ENCODE measurements around the gene RLF.

GRCh38 chr1:40257688-40258444 is 96.7 kb downstream of the RLF start, which contains the start of gene ZMPSTE24:
- peak; percentile 40 to 52 for TF ChIP-seq POLR2A (IDR thresholded peaks at IDR 0.05)
- TF ChIP-seq, protein P1, sequence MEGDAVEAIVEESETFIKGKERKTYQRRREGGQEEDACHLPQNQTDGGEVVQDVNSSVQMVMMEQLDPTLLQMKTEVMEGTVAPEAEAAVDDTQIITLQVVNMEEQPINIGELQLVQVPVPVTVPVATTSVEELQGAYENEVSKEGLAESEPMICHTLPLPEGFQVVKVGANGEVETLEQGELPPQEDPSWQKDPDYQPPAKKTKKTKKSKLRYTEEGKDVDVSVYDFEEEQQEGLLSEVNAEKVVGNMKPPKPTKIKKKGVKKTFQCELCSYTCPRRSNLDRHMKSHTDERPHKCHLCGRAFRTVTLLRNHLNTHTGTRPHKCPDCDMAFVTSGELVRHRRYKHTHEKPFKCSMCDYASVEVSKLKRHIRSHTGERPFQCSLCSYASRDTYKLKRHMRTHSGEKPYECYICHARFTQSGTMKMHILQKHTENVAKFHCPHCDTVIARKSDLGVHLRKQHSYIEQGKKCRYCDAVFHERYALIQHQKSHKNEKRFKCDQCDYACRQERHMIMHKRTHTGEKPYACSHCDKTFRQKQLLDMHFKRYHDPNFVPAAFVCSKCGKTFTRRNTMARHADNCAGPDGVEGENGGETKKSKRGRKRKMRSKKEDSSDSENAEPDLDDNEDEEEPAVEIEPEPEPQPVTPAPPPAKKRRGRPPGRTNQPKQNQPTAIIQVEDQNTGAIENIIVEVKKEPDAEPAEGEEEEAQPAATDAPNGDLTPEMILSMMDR (IDR thresholded peaks at IDR 0.05): peak in 2 of 4 experiments; percentile 9 to 15
